Measurements from ENCODE around the gene TTC39C.
"Not testable (repeated sequence)": the region's sequence is repeated elsewhere in the genome, so short reads cannot be mapped to it uniquely, and the experiment has no call there.

Gene TTC39C

GRCh38 chr18:24138409-24138788, 123.8 kb downstream of the TTC39C start:
- no peak for DNase-seq (ENCODE audit: low read depth)

DNA sequence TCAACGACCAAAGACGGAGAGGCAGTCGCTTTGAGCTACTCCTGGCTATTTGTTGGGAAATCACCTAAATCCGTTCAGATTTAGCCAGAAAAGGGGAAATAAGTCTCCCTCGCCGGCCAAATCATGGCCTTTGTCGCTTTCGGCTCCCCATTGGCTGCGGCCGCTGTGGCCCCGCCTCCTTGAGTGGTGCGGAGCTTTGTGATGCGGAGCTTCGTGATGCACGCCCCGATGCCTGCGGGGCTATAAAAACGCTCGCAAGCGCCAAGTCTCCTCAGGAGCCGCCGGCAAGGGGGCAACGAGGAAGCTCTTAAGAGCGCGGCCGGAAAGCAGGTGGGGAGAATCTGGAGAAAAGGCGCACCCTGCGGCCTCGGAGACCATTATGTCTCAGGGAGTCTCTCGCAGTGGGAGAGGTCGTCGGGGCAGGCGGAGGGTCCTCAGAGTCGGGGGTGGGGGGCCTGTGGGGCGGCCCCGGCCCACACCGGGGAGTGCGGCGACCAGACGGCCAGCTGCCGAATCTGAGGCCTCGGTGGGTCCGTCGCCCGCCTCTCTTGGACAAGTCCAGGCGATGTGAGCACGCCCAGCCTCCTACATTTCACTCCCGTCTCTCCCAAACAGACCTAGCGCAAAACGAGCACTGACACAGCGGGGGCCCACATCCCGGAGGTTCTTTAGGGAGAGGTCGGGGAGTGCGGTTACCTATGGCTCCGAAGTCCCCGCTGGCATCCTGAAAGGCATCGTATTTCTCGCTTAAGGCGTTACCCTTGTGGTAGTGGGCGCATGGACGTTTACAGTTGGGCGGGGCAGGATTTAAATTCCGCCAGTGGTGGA, 124.4 kb downstream of the TTC39C start, which contains the start of gene CABYR:
CABYR (plus strand) TSS at position 274 of the 828 bp plus-strand sequence. CDS start 4,053 bp downstream, outside the sequence.
- peak; percentile 58 for DNase-seq (ENCODE audit: low read depth)

- no peak for DNase-seq (ENCODE audit: low read depth)
Observed at GRCh38 chr18:24140697-24141096, 126.1 kb downstream of the TTC39C start.

- DNase-seq (ENCODE audit: low read depth): no peak
Observed at GRCh38 chr18:24142376-24142775, 127.8 kb downstream of the TTC39C start.

DNA sequence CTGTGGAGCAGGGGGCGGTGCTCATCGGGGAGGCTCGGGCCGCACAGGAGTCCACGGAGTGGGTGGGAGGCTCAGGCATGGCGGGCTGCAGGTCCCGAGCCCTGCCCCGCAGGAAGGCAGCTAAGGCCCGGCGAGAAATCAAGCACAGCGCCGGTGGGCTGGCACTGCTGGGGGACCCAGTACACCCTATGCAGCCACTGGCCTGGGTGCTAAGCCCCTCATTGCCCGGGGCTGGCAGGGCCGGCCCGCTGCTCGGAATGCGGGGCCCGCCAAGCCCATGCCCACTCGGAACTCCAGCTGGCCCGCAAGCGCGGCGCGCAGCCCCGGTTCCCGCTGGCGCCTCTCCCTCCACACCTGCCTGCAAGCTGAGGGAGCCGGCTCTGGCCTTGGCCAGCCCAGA, 135.0 kb downstream of the TTC39C start:
- DNase-seq (ENCODE audit: low read depth): not testable (repeated sequence)

DNA sequence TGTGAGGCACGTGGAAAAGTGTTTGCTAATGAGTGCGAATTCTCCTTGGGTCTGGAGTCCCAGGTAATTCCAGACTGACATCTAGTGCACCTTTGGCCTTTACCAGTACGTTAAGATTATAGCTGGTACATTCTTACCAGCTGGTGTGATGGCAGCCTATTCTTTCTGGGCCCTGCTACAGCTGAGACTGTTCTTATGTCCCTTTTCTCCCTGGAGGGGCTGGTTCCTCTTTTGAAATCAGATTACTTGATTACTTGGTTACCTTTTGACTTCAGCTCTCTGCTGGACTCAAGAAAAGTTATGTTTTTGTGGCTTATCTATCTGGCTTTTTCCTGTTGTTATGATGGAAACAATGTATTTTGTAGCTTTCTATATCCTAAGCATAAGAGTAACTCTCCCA, 138.8 kb downstream of the TTC39C start:
- no peak for DNase-seq (ENCODE audit: low read depth)

DNA sequence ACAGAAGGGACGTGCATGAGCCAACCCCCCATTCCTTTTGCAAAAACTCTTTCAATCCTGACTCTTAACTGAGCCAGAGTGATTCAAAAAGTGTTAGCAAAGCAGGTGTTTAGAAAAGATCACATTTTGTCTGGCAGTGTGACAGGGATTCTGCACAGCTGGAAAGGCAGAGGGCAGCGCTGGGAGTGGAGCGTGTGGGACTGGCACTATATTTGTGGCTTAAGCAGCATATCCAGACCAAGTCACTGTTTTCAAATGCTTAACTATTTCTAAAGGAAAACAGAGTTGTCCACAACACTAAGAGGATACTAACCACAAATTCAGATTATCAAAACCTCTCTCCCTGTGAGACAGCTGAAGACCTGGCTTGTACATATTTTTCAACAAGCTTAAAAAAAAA, 143.3 kb downstream of the TTC39C start:
- DNase-seq (ENCODE audit: low read depth): no peak

DNA sequence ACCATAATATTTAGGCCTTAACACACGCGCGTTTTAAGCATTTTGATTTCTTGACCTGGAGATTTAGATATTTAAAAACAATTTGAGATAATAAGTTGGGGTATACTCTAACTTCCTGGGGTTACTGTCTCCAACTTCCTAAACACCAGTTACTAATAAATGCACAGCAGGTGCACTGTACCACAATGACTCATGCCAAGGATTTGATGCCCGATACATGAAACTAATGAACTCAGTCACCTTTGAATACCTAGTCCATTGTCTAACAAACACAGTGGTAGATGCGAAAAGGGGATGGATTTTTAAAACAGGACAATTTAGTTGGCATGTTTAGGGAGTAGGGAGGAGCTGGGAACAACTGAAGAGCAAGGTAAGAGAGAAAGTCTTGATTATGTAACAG, 145.5 kb downstream of the TTC39C start:
- DNase-seq (ENCODE audit: low read depth): no peak

DNA sequence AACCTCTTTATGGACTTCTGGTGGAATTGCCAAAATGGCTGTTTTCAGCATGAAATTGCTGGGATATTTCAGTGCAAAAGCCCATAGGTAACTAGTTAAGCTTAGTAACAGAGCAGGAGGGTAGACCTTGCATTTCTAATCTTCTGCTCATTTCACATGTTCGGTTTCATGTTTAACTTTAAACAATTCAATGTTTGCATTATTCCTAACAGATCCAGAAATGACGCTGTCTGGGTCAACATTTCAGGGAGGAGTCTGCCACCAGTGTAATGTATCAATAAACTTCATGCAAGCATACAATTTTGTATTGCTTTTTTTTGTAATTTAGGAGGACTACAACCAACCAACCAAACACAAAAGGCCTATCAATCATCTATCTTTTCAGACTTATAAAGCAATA, 146.8 kb downstream of the TTC39C start:
- DNase-seq (ENCODE audit: low read depth): no peak

GRCh38 chr18:24168496-24168895, 153.9 kb downstream of the TTC39C start:
- DNase-seq (ENCODE audit: low read depth): no peak

GRCh38 chr18:24170360-24170759, 155.8 kb downstream of the TTC39C start:
- no peak for DNase-seq (ENCODE audit: low read depth)

DNA sequence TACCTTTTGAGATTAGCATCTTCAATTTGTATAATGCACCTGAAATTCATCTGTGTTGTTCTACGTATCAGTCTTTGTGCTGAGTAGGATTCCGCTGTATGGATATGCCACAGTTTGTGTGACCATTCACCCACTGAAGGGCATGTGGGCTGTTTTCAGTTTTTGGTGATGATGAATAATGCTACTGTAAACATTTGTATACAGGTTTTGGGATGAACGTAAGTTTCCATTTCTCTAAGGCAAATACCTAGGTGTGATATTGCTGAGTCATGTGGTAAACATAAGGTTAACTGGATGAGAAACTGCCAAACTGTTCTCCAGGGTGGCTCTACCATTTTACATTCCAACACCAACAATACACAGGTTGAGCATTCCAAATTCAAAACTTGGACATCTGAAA, 159.4 kb downstream of the TTC39C start:
- DNase-seq (ENCODE audit: low read depth): no peak

DNA sequence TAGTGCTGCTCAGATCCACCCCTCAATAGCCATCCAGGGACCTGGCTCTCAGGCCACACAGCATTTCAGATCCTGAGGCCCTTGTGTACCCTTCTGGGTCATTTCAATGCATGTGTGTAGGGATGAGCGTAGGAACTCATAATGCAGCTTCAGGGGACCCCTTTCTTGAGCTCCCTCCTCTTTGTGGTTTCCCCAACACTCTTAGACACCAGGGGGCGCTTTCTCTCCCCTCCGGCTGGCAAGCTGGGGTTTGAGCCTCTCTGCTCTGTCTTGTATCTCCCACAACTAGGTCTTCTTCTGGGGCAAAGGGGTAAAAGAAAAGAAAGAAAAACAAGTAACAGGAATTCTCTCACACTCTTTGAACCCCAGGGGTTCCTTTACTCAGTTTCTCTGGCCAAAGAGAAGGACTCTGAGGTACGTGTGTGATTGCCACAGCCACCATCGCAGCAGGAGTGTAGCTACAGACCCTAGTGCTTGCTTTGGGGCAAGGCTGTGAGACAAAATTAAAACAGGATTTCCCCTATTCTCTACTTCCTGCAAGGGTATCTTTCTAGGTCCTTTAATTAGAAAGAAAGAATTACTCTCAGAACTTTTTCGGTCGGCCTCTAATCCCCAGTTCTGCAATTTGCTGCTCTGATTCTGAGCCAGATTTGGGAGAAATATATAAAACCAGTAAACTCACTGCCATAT, 162.3 kb downstream of the TTC39C start:
- peak; percentile 19 for DNase-seq (ENCODE audit: low read depth)

GRCh38 chr18:24177499-24178133, 163.1 kb downstream of the TTC39C start:
- DNase-seq (ENCODE audit: low read depth): no peak

- no peak for DNase-seq (ENCODE audit: low read depth)
Observed at GRCh38 chr18:24180048-24180447, 165.5 kb downstream of the TTC39C start.

GRCh38 chr18:24181806-24182205, 167.3 kb downstream of the TTC39C start:
- DNase-seq (ENCODE audit: low read depth): no peak

Data from stimulated activated CD8-positive, alpha-beta memory T cell treated with anti-CD3 and anti-CD28 coated beads, Interleukin-4, amount 100 ng/mL, for 24 hours (primary cell).